Esophagus squamous epithelium (tissue), 4 donors: ENCODE measurements around the gene RPS15.

Experiments
- POLR2A ChIP-seq, 4 donors: fragments of 450-650 bp; IDR thresholded peaks; one replicate each; pipeline ENCODE4 v1.6.1; 2017; ENCODE audit warnings: antibody characterized with exemption in 4 of 4, mild to moderate bottlenecking in 4 of 4, moderate library complexity in 3 of 4
- TF ChIP-seq, protein P1 (sequence below), 6 experiments: fragments of 450-650 bp in 4 of 6; fragments of 200-600 bp in 2 of 6; sonication (generic) in 2 of 6; IDR thresholded peaks; one replicate each; pipeline ENCODE4 v1.5.1; 2016 to 2019; ENCODE audit warnings: antibody characterized with exemption in 6 of 6, mild to moderate bottlenecking in 4 of 6, moderate library complexity in 4 of 6

DNA sequence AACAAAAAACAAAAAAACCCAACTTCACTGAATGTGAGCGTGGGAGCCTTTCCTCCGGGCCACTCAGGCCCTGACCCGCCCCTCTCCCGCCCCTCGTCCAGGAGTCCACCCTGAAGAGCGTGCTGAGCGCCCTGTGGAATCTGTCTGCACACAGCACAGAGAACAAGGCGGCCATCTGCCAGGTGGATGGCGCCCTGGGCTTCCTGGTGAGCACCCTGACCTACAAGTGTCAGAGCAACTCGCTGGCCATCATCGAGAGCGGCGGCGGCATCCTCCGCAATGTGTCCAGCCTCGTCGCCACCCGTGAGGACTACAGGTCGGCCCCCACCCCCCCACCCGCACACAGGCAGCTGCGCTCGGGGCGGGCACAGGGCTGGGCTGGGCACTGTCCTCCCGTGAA lies 23.7 kb downstream of the RPS15 start:
- TF ChIP-seq POLR2A (IDR thresholded peaks at IDR 0.05): no peak
- TF ChIP-seq, protein P1, sequence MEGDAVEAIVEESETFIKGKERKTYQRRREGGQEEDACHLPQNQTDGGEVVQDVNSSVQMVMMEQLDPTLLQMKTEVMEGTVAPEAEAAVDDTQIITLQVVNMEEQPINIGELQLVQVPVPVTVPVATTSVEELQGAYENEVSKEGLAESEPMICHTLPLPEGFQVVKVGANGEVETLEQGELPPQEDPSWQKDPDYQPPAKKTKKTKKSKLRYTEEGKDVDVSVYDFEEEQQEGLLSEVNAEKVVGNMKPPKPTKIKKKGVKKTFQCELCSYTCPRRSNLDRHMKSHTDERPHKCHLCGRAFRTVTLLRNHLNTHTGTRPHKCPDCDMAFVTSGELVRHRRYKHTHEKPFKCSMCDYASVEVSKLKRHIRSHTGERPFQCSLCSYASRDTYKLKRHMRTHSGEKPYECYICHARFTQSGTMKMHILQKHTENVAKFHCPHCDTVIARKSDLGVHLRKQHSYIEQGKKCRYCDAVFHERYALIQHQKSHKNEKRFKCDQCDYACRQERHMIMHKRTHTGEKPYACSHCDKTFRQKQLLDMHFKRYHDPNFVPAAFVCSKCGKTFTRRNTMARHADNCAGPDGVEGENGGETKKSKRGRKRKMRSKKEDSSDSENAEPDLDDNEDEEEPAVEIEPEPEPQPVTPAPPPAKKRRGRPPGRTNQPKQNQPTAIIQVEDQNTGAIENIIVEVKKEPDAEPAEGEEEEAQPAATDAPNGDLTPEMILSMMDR (IDR thresholded peaks at IDR 0.05): no peak
